ENCODE measurements around the gene DMD. TPM values are rescaled to one million over a fixed set of nuclear protein-coding genes. Genes with fewer than 3 reads are reported as not detected.

DMD gene
- total and polyA plus RNA-seq, 2 donors from 2014 or later: 4.2 to 17.9 TPM

DNA sequence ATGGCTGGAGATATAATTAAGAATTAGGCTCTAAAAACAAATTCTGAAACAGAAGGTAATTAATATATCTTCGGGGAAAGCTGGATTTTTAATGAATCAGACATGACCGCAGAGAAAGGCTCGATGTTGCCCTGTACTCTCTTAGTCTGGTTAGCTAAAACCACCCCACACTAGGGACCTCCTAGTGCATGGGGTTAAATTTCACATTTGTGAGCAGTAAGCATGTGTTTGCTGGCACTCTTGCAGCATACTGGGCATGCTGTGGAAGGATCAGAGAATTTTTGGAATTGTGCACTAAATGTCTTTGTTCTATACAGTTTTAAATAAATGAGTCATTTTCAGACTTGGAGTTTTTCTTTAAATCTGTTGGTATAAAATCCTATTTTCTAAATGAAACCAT lies 1663.9 kb downstream of the DMD start:
- H3K9ac ChIP-seq (ENCODE audit: low read length in 3 of 3): no peak overlapping the region
- intact Hi-C loops (cut with DNase I): no loop called here
- no peak overlapping the region for H3K27ac ChIP-seq (ENCODE audit: low read depth in 2 of 2, low read length in 2 of 2)
- TF ChIP-seq CTCF (IDR thresholded peaks at IDR 0.05; ENCODE audit: borderline replicate concordance, extremely low read depth, insufficient read depth): no peak
- no peak overlapping the region for H3K4me3 ChIP-seq (ENCODE audit: low read length in 3 of 3)
- DNase-seq (no peak), FAIRE-seq (no peak)
- H3K36me3 ChIP-seq (ENCODE audit: control insufficient read depth in 2 of 3, insufficient read depth in 3 of 3, low read length in 3 of 3): no peaks in the 10 kb centered on the region
- H3K9me3 ChIP-seq (ENCODE audit: control insufficient read depth in 2 of 3, insufficient read depth in 1 of 3, low read length in 3 of 3): no peaks in the 10 kb centered on the region
- no peaks in the 10 kb centered on the region for H3K27me3 ChIP-seq (ENCODE audit: control insufficient read depth, insufficient read depth, low read length)
- no peaks in the 10 kb centered on the region for H3K4me1 ChIP-seq (ENCODE audit: control insufficient read depth in 2 of 3, insufficient read depth in 2 of 3, low read depth in 1 of 3, low read length in 3 of 3)

DNA sequence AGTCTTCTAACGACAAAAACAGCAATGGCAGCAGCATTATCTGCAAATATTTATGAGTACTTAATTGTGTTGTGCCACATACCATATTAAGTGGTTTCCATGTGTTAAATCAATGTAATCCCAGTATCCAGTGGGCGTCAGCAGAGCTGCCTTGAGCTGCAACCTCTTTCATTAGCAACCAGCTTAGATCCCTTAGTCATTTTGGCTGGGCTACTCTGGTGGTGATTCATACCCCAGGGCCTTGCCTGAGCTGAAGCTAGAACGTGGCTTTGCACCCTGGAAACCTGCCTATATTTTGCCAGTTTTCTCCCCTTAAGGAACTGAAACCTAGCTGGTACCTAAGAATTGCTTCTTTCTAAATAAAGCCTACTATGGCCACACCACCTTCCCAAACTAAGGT lies 1665.2 kb downstream of the DMD start:
- DNase-seq: no peak
- no peak for TF ChIP-seq CTCF (IDR thresholded peaks at IDR 0.05; ENCODE audit: borderline replicate concordance, extremely low read depth, insufficient read depth)
- no peak for FAIRE-seq
- H3K9me3 ChIP-seq (ENCODE audit: control insufficient read depth in 2 of 3, insufficient read depth in 1 of 3, low read length in 3 of 3): no peaks in the 10 kb centered on the region
- H3K27ac ChIP-seq (ENCODE audit: low read depth in 2 of 2, low read length in 2 of 2): no peak overlapping the region
- no peaks in the 10 kb centered on the region for H3K27me3 ChIP-seq (ENCODE audit: control insufficient read depth, insufficient read depth, low read length)
- intact Hi-C loops (cut with DNase I): no loop called here
- H3K4me3 ChIP-seq (ENCODE audit: low read length in 3 of 3): no peak overlapping the region
- H3K4me1 ChIP-seq (ENCODE audit: control insufficient read depth in 2 of 3, insufficient read depth in 2 of 3, low read depth in 1 of 3, low read length in 3 of 3): no peaks in the 10 kb centered on the region
- H3K9ac ChIP-seq (ENCODE audit: low read length in 3 of 3): no peak overlapping the region
- H3K36me3 ChIP-seq (ENCODE audit: control insufficient read depth in 2 of 3, insufficient read depth in 3 of 3, low read length in 3 of 3): no peaks in the 10 kb centered on the region

DNA sequence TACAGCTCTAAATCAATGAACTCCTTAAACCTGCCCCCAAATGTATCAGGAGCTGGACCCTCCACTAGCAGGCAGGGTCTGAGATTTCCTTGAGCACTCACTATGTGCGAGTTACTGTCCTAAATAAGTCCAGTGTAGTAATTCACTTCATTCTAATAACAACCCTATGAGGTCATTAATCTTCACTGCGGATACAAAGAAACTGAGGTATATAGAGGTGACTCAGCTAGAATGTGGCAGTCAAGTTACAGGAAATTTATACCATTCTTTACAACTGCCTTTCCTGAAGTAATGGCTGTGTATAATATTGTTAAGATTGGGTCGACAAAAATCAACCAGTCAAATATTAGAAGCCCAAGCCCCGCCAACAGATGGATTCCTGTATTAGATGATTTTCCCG lies 1665.6 kb downstream of the DMD start:
- intact Hi-C loops (cut with DNase I): no loop called here
- TF ChIP-seq CTCF (IDR thresholded peaks at IDR 0.05; ENCODE audit: borderline replicate concordance, extremely low read depth, insufficient read depth): no peak
- H3K4me3 ChIP-seq (ENCODE audit: low read length in 3 of 3): no peak overlapping the region
- no peak overlapping the region for H3K9ac ChIP-seq (ENCODE audit: low read length in 3 of 3)
- no peaks in the 10 kb centered on the region for H3K9me3 ChIP-seq (ENCODE audit: control insufficient read depth in 2 of 3, insufficient read depth in 1 of 3, low read length in 3 of 3)
- no peak for DNase-seq
- H3K27me3 ChIP-seq (ENCODE audit: control insufficient read depth, insufficient read depth, low read length): no peaks in the 10 kb centered on the region
- H3K36me3 ChIP-seq (ENCODE audit: control insufficient read depth in 2 of 3, insufficient read depth in 3 of 3, low read length in 3 of 3): no peaks in the 10 kb centered on the region
- no peaks in the 10 kb centered on the region for H3K4me1 ChIP-seq (ENCODE audit: control insufficient read depth in 2 of 3, insufficient read depth in 2 of 3, low read depth in 1 of 3, low read length in 3 of 3)
- FAIRE-seq: no peak
- H3K27ac ChIP-seq (ENCODE audit: low read depth in 2 of 2, low read length in 2 of 2): no peak overlapping the region

DNA sequence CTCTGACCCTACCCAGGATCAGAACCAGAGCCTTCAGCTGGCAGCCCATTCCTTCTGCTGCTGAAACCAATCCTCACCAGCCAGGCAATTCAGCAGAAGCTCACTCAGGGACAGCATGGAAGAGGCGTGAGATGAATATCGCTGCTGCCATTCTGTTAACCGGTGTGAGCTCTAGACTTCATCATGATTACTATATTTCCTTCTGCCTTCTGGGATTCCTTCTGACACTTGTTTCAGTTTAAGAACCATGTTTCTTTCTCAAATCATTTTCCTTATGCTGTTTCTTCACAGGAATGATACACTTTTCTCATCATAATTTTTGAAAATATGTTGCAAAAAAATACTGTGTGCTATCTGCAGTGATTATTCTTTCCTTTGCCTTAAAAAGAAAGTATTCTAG lies 1666.2 kb downstream of the DMD start:
- FAIRE-seq (no peak), DNase-seq (no peak)
- no peaks in the 10 kb centered on the region for H3K36me3 ChIP-seq (ENCODE audit: control insufficient read depth in 2 of 3, insufficient read depth in 3 of 3, low read length in 3 of 3)
- no peaks in the 10 kb centered on the region for H3K27me3 ChIP-seq (ENCODE audit: control insufficient read depth, insufficient read depth, low read length)
- H3K9me3 ChIP-seq (ENCODE audit: control insufficient read depth in 2 of 3, insufficient read depth in 1 of 3, low read length in 3 of 3): no peaks in the 10 kb centered on the region
- H3K4me1 ChIP-seq (ENCODE audit: control insufficient read depth in 2 of 3, insufficient read depth in 2 of 3, low read depth in 1 of 3, low read length in 3 of 3): no peaks in the 10 kb centered on the region
- no peak overlapping the region for H3K9ac ChIP-seq (ENCODE audit: low read length in 3 of 3)
- intact Hi-C loops (cut with DNase I): no loop called here
- H3K27ac ChIP-seq (ENCODE audit: low read depth in 2 of 2, low read length in 2 of 2): no peak overlapping the region
- no peak overlapping the region for H3K4me3 ChIP-seq (ENCODE audit: low read length in 3 of 3)
- no peak for TF ChIP-seq CTCF (IDR thresholded peaks at IDR 0.05; ENCODE audit: borderline replicate concordance, extremely low read depth, insufficient read depth)

Measured in kidney (tissue), 14 donors.